ENCODE results near the gene DPH1. TPM values are rescaled to one million over a fixed set of nuclear protein-coding genes. Genes with fewer than 3 reads are reported as not detected.

DPH1 gene
- total RNA-seq, 1 donor from 2014 or later = 27.8 TPM

- DNase-seq = peak; percentile 3
Observed at GRCh38 chr17:2061441-2061958, 31.5 kb downstream of the DPH1 start.

GRCh38 chr17:2062571-2063183 is 32.7 kb downstream of the DPH1 start:
- DNase-seq = peak; percentile 53

- DNase-seq = peak; percentile 66
Observed at GRCh38 chr17:2063261-2064146, 33.6 kb downstream of the DPH1 start.

GRCh38 chr17:2064147-2064489 is 34.2 kb downstream of the DPH1 start:
- peak; percentile 12 for DNase-seq

GRCh38 chr17:2064520-2064971 is 34.6 kb downstream of the DPH1 start:
- peak; percentile 10 for DNase-seq

- peak; percentile 37 for DNase-seq
Observed at GRCh38 chr17:2064980-2065785, 35.2 kb downstream of the DPH1 start.

- no peak for DNase-seq
Observed at GRCh38 chr17:2065949-2066400, 36.0 kb downstream of the DPH1 start.

GRCh38 chr17:2067048-2067561 is 37.2 kb downstream of the DPH1 start:
- DNase-seq = peak; percentile 4

- DNase-seq = peak; percentile 28
Observed at GRCh38 chr17:2067608-2068024, 37.7 kb downstream of the DPH1 start.

GRCh38 chr17:2068031-2068518 is 38.1 kb downstream of the DPH1 start:
- no peak for DNase-seq

GRCh38 chr17:2068519-2069051 is 38.6 kb downstream of the DPH1 start:
- DNase-seq = peak; percentile 8

GRCh38 chr17:2070241-2071023 is 40.5 kb downstream of the DPH1 start:
- DNase-seq = peak; percentile 2

- DNase-seq = no peak
Observed at GRCh38 chr17:2071024-2071385, 41.1 kb downstream of the DPH1 start.

GRCh38 chr17:2071455-2072281 is 41.7 kb downstream of the DPH1 start:
- peak; percentile 52 for DNase-seq

- no peak for DNase-seq
Observed at GRCh38 chr17:2074919-2075318, 45.0 kb downstream of the DPH1 start.

GRCh38 chr17:2075336-2076086 is 45.6 kb downstream of the DPH1 start:
- peak; percentile 84 for DNase-seq

- peak; percentile 82 for DNase-seq
Observed at GRCh38 chr17:2076087-2076984, 46.4 kb downstream of the DPH1 start.

GRCh38 chr17:2077040-2077439 is 47.1 kb downstream of the DPH1 start:
- DNase-seq = no peak

Measured in tongue (tissue), 2 donors.